Body of pancreas (tissue), 4 donors: ENCODE data around the gene LDLRAD2.
"Not testable (repeated sequence)": the region's sequence is repeated elsewhere in the genome, so short reads cannot be mapped to it uniquely, and the experiment has no call there.

Experiments used
- CTCF ChIP-seq, 7 experiments: fragments of 450-650 bp in 4 of 7; fragments of 200-600 bp in 3 of 7; sonication (generic) in 3 of 7; IDR thresholded peaks; one replicate each; pipeline ENCODE4 v1.5.1; 2016 to 2019; ENCODE audit warnings: antibody characterized with exemption in 7 of 7
- POLR2A ChIP-seq, 3 donors: fragments of 450-650 bp; IDR thresholded peaks; one replicate each; pipeline ENCODE4 v1.6.1; 2016; ENCODE audit warnings: antibody characterized with exemption in 3 of 3, mild to moderate bottlenecking in 2 of 3

- TF ChIP-seq CTCF, POLR2A (IDR thresholded peaks at IDR 0.05): not testable (repeated sequence)
Measured at GRCh38 chr1:21776925-21777324, 35.1 kb upstream of the LDLRAD2 start.
